ENCODE results near the gene TNIK.
"Not testable (repeated sequence)": the region's sequence is repeated elsewhere in the genome, so short reads cannot be mapped to it uniquely, and the experiment has no call there.

TNIK gene

DNA sequence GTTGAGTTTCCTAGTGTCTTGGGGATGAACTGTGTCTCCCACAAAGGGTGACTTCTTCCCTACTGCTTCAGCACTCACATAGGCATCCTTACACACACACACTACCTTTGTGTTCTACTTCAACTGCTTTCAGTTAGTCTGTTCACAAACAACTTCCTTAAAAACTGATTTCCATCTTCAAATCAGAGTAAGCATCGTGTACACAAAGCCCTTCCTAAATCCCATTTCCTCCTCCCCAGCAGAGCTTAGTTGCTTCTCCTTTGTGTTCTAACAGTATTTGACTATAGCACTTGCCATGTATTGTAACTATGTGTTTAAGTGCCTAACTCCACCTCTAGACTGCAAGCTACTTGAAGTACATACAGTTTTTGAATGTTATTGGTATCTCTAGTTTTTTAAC lies 71.7 kb downstream of the TNIK start:
- no peak for DNase-seq (ENCODE audit: low read depth in 2 of 3, low spot score in 2 of 3)

- no peak for DNase-seq (ENCODE audit: low read depth in 2 of 3, low spot score in 2 of 3)
Measured at GRCh38 chr3:171387062-171387461, 73.1 kb downstream of the TNIK start.

GRCh38 chr3:171385086-171385485 lies 75.1 kb downstream of the TNIK start:
- no peak for DNase-seq (ENCODE audit: low read depth in 2 of 3, low spot score in 2 of 3)

- no peak for DNase-seq (ENCODE audit: low read depth in 2 of 3, low spot score in 2 of 3)
Measured at GRCh38 chr3:171384101-171384891, 75.9 kb downstream of the TNIK start.

GRCh38 chr3:171383206-171384018 lies 76.8 kb downstream of the TNIK start:
- DNase-seq (ENCODE audit: low read depth in 2 of 3, low spot score in 2 of 3), result no peak

GRCh38 chr3:171382347-171382746 lies 77.9 kb downstream of the TNIK start:
- DNase-seq (ENCODE audit: low read depth in 2 of 3, low spot score in 2 of 3), result not testable (repeated sequence)

- no peak for DNase-seq (ENCODE audit: low read depth in 2 of 3, low spot score in 2 of 3)
Measured at GRCh38 chr3:171380711-171381425, 79.3 kb downstream of the TNIK start.

GRCh38 chr3:171379961-171380483 lies 80.2 kb downstream of the TNIK start:
- DNase-seq (ENCODE audit: low read depth in 2 of 3, low spot score in 2 of 3), result no peak

DNA sequence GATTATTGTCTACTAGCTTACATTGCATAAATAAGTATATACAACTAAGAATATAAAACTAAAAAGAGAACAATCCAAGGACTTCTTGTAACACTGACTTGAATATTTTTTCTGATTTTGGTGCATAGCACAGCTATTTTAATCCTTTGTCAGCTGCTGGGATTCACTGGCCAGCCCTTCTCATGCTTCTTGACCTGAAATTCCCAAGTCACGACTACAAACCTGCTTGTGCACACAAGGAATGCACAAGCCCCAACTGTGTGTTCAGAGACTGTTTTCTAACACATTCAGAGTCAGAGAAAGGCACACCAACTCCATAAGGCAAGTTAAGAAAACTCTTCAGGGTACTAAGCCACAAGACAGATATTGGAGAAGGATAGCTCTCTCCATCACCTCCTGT lies 80.9 kb downstream of the TNIK start:
- no peak for DNase-seq (ENCODE audit: low read depth in 2 of 3, low spot score in 2 of 3)

GRCh38 chr3:171378586-171378985 lies 81.6 kb downstream of the TNIK start:
- no peak for DNase-seq (ENCODE audit: low read depth in 2 of 3, low spot score in 2 of 3)

GRCh38 chr3:171377859-171378258 lies 82.3 kb downstream of the TNIK start:
- no peak for DNase-seq (ENCODE audit: low read depth in 2 of 3, low spot score in 2 of 3)

- no peak for DNase-seq (ENCODE audit: low read depth in 2 of 3, low spot score in 2 of 3)
Measured at GRCh38 chr3:171376596-171376947, 83.6 kb downstream of the TNIK start.

DNA sequence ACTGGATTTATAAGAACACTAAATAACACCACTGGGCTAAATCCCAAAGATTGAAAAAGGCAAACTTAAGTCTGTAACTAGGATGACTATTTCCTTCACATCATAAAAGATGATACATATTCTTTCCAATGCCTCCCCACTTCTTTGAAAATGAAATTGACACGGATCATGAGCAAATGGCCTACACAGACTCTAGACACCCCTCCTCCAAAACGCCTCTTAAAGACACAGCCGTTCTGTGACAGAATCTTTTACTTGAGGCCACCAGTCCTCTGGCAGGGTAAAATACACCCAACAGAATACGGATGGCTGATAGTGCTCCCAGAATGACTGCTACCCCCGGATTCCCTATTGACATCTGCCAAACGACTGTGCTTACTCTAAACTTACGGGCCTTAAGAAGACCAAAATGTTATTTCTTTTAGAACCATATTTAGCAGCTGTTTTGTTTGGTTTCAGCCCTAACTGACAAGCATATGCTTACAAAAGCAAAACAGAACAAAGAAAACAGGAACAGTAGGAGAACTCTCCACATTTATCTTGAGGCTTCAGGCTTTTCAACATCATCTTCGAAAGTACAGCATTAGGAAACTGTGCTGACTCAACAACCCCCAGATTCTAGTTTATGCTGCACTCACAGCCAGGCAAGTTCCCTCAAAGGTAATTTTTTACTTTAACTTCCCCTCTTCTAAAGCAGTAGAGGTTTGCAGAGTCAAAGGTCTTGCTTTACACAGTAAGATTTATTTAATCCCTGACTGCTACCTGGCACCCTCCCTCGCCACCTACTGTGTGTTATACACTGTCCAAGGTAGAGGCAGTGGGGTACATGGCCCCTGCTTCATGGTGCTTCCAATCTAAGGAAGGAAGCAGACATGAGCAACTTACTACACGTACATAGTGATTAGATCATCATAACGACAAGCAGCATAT lies 84.3 kb downstream of the TNIK start:
- no peak for DNase-seq (ENCODE audit: low read depth in 2 of 3, low spot score in 2 of 3)

- DNase-seq (ENCODE audit: low read depth in 2 of 3, low spot score in 2 of 3), result no peak
Measured at GRCh38 chr3:171374661-171375285, 85.4 kb downstream of the TNIK start.

DNA sequence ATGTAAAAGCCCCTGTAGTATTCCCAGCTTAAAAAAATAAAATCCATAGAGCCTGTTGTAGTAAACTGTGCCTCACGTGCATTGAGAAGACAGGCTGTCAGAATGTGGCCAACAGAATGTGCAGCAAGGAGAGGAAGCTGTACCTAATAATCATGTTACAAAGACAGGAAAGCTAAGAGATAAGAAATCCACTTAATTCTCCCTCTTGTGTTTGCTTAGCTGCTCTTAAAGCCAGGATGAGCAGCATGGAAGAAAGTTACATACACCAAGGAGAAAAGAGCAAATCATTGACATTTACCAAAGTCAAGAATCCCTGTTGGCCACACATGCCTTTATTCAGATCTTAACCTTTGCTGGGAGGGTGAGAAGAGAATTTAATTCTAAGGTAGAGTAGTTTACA lies 85.9 kb downstream of the TNIK start:
- no peak for DNase-seq (ENCODE audit: low read depth in 2 of 3, low spot score in 2 of 3)

DNA sequence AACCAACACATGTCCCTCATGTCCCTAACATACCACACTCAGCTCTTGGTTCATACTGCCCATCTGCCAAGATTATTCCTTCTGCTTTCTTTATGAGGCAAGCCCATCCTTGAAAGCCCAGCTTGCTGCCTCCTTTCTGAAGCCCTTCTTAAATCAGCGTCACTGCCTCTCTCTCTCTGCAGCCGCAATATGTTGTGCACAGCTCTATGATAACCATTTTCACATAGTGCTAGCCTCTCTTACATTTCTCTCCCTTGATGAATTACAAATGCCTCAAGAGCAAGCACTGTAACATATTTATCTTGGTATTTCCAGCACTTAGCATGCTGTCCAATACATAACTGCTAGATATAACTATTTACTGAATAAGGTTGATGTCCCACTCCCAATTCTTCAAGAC lies 86.5 kb downstream of the TNIK start:
- no peak for DNase-seq (ENCODE audit: low read depth in 2 of 3, low spot score in 2 of 3)

DNA sequence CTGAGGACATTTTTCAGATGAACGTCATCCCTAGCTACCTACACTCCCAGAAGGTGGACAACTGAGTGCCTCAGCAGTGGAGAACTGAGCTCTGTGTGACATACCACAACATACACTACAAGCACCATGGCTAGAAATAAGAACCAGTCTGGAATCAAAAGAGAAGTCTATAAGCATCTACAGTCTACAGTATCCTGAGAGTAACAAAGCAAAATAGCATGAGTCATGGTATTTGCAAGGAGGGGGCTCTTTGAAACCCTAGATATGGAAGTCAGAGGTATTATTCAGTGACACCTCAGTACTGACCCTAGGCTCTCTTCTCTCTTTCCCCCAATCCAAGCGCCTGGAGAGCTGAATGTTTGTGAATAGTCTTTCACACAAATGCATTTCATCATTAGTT lies 87.5 kb downstream of the TNIK start:
- DNase-seq (ENCODE audit: low read depth in 2 of 3, low spot score in 2 of 3), result no peak

GRCh38 chr3:171371354-171371753 lies 88.9 kb downstream of the TNIK start:
- DNase-seq (ENCODE audit: low read depth in 2 of 3, low spot score in 2 of 3), result no peak

DNA sequence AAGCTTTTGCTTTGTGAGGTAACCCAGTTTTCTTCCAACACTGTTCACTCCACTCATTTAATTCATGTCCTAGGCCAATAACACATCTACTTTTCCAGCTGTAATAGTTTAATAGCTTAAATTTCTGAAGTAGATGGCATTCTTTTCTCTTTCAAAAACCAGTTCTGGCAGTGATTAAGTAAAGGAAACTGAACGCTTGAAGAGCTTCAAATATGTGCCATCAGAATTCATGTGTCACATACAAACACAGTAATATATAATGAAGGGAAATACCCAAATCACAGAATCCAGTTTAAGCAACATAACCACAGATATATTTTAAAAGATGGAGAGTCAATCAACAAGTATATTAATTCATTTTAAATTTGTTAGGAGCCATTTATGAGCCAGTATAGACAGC lies 91.0 kb downstream of the TNIK start:
- no peak for DNase-seq (ENCODE audit: low read depth in 2 of 3, low spot score in 2 of 3)

- not testable (repeated sequence) for DNase-seq (ENCODE audit: low read depth in 2 of 3, low spot score in 2 of 3)
Measured at GRCh38 chr3:171366738-171367137, 93.5 kb downstream of the TNIK start.

Measured in activated CD8-positive, alpha-beta memory T cell treated with anti-CD3 and anti-CD28 coated beads for 48 hours (primary cell).